Heart left ventricle (tissue), 13 donors: ENCODE measurements around the gene USP2.
A peak's percentile ranks its signal among the peaks of the same experiment; 100 is the strongest.

Experiments used
- CTCF ChIP-seq, 12 donors: fragments of 200-600 bp; sonication (generic) in 4 of 12; IDR thresholded peaks; one replicate each; pipeline versions ENCODE4 v1.5.0 to v1.8.0; 2018 to 2022; ENCODE audit warnings: antibody characterized with exemption in 12 of 12, mild to moderate bottlenecking in 5 of 12
- POLR2A ChIP-seq, 2 donors: fragments of 450-650 bp; IDR thresholded peaks; one replicate each; pipeline ENCODE4 v1.6.1; 2017; ENCODE audit warnings: antibody characterized with exemption in 2 of 2, mild to moderate bottlenecking in 2 of 2, moderate library complexity in 2 of 2
- donor health status: ischemic (EF 13 %, LVEDD 7.1; RV severe dilation, severe dysfunction).
- donor health status: DM: no; HTN: yes; CAD: no.
- donor health status: DM: no; HTN: no; CAD: no.
- donor health status: ischemic (EF 25% LVEDD 6.9; RV normal size, moderate dysfunction).
- donor health status: ischemic (EF 25% LVEDD 5.7; RV mildly dilated, moderate dysfunction).
- donor health status: ischemic (EF 35%, LVEDD 5.7; RV mildly dilated, moderate dysfunction).
- donor health status: nonischemic (EF 11% LVEDD 7.7; RV severe dilation, severe dysfunction).
- donor health status: DM: yes; HTN: yes; CAD: no.
- donor health status: PGD.
- donor health status: ischemic (EF 29% LVEDD 5.4; RV normal size, mild dysfunction).
- donor health status: nonischemic (EF 23%, LVEDD 6.1; RV moderate dilation, normal function).

- TF ChIP-seq CTCF (IDR thresholded peaks at IDR 0.05) (no peak), POLR2A (IDR thresholded peaks at IDR 0.05) (peak in 1 of 2 donors; percentile 29)
Measured at GRCh38 chr11:119340335-119341221, 40.9 kb downstream of the USP2 start, which contains the start of gene C1QTNF5.
